HepG2 (cell line): ENCODE results near the gene CNPY4. TPM values are rescaled to one million over a fixed set of nuclear protein-coding genes. Genes with fewer than 3 reads are reported as not detected.
A peak's percentile ranks its signal among the peaks of the same experiment; 100 is the strongest.

Experiments
- BORCS8-MEF2B ChIP-seq: sonication (generic); formaldehyde crosslinking; IDR thresholded peaks from 2 replicates; pipeline ENCODE4 v1.8.0; 2022; ENCODE audit warnings: mild to moderate bottlenecking, missing genetic modification reagents
- CENPX ChIP-seq: sonication (generic); formaldehyde crosslinking; IDR thresholded peaks from 2 replicates; pipeline ENCODE4 v1.9.0; 2021; ENCODE audit warnings: mild to moderate bottlenecking, missing genetic modification reagents, moderate library complexity
- DNMT1 ChIP-seq: sonication (generic); formaldehyde crosslinking; IDR thresholded peaks from 2 replicates; pipeline ENCODE4 v1.5.1; 2020; ENCODE audit warnings: mild to moderate bottlenecking, missing genetic modification reagents
- NFAT5 ChIP-seq: sonication (generic); formaldehyde crosslinking; IDR thresholded peaks from 2 replicates; pipeline ENCODE4 v1.4.0; 2020; ENCODE audit warnings: missing genetic modification reagents
- ZBTB4 ChIP-seq: sonication (generic); formaldehyde crosslinking; IDR thresholded peaks from 2 replicates; pipeline ENCODE4 v1.4.0; 2020; ENCODE audit warnings: missing genetic modification reagents, mild to moderate bottlenecking, borderline replicate concordance
- ZC3H13 ChIP-seq: sonication (generic); formaldehyde crosslinking; IDR thresholded peaks from 2 replicates; pipeline ENCODE4 v1.8.1; 2023; ENCODE audit warnings: mild to moderate bottlenecking, missing genetic modification reagents, moderate library complexity
- ZNF280B ChIP-seq: sonication (generic); formaldehyde crosslinking; IDR thresholded peaks from 2 replicates; pipeline ENCODE4 v1.5.0; 2020; ENCODE audit warnings: missing genetic modification reagents, mild to moderate bottlenecking, borderline replicate concordance
- ZNF430 ChIP-seq: sonication (generic); formaldehyde crosslinking; IDR thresholded peaks from 2 replicates; pipeline ENCODE4 v1.9.0; 2021; ENCODE audit warnings: mild to moderate bottlenecking, missing genetic modification reagents
- ZNF557 ChIP-seq: sonication (generic); formaldehyde crosslinking; IDR thresholded peaks from 2 replicates; pipeline ENCODE4 v1.4.0; 2020; ENCODE audit warnings: missing genetic modification reagents
- ZNF619 ChIP-seq: sonication (generic); formaldehyde crosslinking; IDR thresholded peaks from 2 replicates; pipeline ENCODE4 v1.4.0; 2020; ENCODE audit warnings: mild to moderate bottlenecking, missing genetic modification reagents
- polyA plus RNA-seq, 8 experiments: library from polyadenylated mRNA; depleted of rRNA in 3 of 8; stranded (reverse) in 7 of 8; unstranded in 1 of 8; fragments of >200 nt; fragmentation: Illumina TruSeq in 4 of 8; extraction: Trizol in 4 of 8; gene quantifications; 2 replicates each; pipeline versions ENCODE4 v1.2.1 to v1.2.3, GENCODE V29; 2011 to 2016; ENCODE audit warnings: low read depth in 4 of 8, missing spikeins in 1 of 8, mixed read lengths in 1 of 8; ENCODE audit not compliant: insufficient read depth in 1 of 8
- total RNA-seq, 5 experiments: library from RNA; depleted of rRNA; stranded (reverse); fragments of >200 nt; fragmentation: Illumina TruSeq; extraction: Trizol; gene quantifications; 2 replicates each; pipeline ENCODE4 v1.2.3, GENCODE V29; 2016; ENCODE audit warnings: low read depth in 1 of 5
- TF ChIP-seq, protein P1 (sequence below): sonication (generic); formaldehyde crosslinking; IDR thresholded peaks from 2 replicates; pipeline ENCODE4 v1.4.0; 2020; ENCODE audit warnings: mild to moderate bottlenecking, missing genetic modification reagents

Gene CNPY4
- total and polyA plus RNA-seq, 2 of the 13 experiments (the other 11 are each of a cell fraction or from before 2014, with no cell fraction given), result 6.2 to 12.7 TPM

DNA sequence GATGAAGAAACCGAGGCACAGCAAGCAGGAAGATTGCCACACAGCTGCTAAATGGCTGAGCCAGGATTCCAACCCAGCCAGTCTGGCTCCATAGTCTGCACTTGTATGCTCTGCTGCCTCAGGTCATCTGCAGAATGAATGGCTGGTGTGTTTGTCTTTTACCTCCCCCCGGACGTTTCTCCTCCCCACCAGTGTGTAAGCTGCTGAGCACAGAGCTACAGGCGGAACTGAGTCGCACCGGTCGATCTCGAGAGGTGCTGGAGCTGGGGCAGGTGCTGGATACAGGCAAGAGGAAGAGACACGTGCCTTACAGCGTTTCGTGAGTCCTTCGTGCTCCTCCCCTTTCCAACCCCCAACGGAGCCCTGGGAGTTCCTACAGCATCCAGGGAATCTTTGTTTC lies 2.6 kb downstream of the CNPY4 start (continued):
- TF ChIP-seq, protein P1, sequence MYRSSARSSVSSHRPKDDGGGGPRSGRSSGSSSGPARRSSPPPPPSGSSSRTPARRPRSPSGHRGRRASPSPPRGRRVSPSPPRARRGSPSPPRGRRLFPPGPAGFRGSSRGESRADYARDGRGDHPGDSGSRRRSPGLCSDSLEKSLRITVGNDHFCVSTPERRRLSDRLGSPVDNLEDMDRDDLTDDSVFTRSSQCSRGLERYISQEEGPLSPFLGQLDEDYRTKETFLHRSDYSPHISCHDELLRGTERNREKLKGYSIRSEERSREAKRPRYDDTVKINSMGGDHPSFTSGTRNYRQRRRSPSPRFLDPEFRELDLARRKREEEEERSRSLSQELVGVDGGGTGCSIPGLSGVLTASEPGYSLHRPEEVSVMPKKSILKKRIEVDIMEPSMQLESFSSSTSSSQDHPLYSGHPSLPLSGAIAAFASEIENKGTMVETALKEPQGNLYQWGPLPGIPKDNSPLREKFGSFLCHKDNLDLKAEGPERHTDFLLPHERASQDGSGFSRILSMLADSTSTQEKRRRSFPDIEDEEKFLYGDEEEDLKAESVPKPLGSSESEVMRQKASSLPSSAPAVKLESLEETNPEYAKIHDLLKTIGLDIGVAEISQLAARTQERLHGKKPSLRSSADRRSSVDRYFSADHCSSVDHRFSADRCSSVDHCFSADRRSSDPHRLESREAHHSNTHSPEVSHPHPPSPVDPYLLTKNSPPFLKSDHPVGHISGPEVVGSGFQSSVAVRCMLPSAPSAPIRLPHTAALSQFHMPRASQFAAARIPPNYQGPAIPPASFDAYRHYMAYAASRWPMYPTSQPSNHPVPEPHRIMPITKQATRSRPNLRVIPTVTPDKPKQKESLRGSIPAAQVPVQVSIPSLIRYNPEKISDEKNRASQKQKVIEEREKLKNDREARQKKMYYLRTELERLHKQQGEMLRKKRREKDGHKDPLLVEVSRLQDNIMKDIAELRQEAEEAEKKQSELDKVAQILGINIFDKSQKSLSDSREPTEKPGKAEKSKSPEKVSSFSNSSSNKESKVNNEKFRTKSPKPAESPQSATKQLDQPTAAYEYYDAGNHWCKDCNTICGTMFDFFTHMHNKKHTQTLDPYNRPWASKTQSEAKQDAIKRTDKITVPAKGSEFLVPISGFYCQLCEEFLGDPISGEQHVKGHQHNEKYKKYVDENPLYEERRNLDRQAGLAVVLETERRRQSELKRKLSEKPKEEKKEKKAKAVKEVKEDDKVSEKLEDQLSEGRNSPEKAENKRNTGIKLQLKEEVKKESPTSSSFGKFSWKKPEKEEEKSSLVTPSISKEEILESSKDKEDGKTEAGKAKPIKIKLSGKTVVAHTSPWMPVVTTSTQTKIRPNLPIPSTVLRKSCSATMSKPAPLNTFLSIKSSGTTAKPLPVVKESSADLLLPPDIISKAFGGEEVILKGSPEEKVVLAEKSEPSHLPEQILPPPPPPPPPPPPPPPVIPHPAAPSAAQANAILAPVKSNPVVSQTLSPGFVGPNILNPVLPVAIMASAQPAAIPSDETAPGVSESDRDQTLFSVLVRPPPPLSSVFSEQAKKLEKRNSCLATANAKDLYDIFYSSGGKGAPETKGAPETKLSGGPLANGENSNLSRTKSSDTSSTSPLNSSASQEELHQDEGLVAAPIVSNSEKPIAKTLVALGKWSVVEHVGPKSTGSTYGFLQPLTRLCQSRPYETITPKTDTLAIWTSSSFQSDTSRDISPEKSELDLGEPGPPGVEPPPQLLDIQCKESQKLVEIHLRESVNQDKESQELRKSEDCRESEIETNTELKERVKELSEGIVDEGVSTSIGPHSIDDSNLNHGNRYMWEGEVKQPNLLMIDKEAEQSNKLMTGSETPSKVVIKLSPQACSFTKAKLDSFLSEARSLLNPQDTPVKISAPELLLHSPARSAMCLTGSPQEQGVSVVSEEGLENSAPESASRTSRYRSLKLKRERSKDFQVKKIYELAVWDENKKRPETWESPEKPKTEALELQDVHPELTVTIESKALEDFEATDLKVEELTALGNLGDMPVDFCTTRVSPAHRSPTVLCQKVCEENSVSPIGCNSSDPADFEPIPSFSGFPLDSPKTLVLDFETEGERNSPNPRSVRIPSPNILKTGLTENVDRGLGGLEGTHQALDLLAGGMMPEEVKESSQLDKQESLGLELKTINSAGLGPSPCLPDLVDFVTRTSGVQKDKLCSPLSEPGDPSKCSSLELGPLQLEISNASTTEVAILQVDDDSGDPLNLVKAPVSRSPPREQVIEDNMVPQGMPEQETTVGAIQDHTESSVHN (CRISPR knock-in tag), result no peak
- TF ChIP-seq ZNF280B (CRISPR knock-in tag) (peak; percentile 30; the same call in 1 of the 2 replicates), CENPX (CRISPR knock-in tag) (no peak), ZC3H13 (CRISPR knock-in tag) (no peak; the same call in 1 of the 2 replicates), NFAT5 (no peak), ZBTB4 (CRISPR knock-in tag) (no peak), ZNF619 (CRISPR knock-in tag) (no peak), ZNF557 (no peak), BORCS8-MEF2B (CRISPR knock-in tag) (no peak), DNMT1 (CRISPR knock-in tag) (no peak), ZNF430 (CRISPR knock-in tag) (no peak; the same call in 1 of the 2 replicates)
